NT2/D1 (cell line): ENCODE data around the gene CARS2.
A peak's percentile ranks its signal among the peaks of the same experiment; 100 is the strongest.

ENCODE experiments used
- DNase-seq: peaks from one replicate; pipeline ENCODE4 v3.0.0-alpha.2; 2011; ENCODE audit warnings: low read depth, low spot score
- H3K27me3 ChIP-seq: 2 replicates; pipeline ENCODE4 v1.6.0; 2011; ENCODE audit warnings: mild to moderate bottlenecking; ENCODE audit not compliant: insufficient read length, insufficient read depth
- H3K36me3 ChIP-seq: 2 replicates; pipeline ENCODE4 v1.6.1; 2011; ENCODE audit warnings: mild to moderate bottlenecking, low read length, mixed read lengths; ENCODE audit not compliant: insufficient read depth, insufficient read length
- H3K4me1 ChIP-seq: 2 replicates; pipeline ENCODE4 v1.5.1; 2011; ENCODE audit not compliant: insufficient read depth, insufficient read length
- H3K4me3 ChIP-seq: 2 replicates; pipeline ENCODE4 v1.5.1; 2011; ENCODE audit warnings: low read depth; ENCODE audit not compliant: insufficient read length
- H3K9ac ChIP-seq: 2 replicates; pipeline ENCODE4 v1.6.0; 2011; ENCODE audit warnings: low read depth; ENCODE audit not compliant: insufficient read length
- H3K9me3 ChIP-seq: 2 replicates; pipeline ENCODE4 v1.5.1; 2011; ENCODE audit warnings: mild to moderate bottlenecking, low read length; ENCODE audit not compliant: insufficient read depth
- SUZ12 ChIP-seq: IDR thresholded peaks from 2 replicates; pipeline ENCODE4 v1.6.1; 2011; ENCODE audit not compliant: insufficient read length, insufficient read depth; ENCODE audit errors: extremely low read depth
- YY1 ChIP-seq: IDR thresholded peaks from 2 replicates; pipeline ENCODE4 v1.6.1; 2011; ENCODE audit not compliant: insufficient read length, insufficient read depth
- ZNF274 ChIP-seq: IDR thresholded peaks from 2 replicates; pipeline ENCODE4 v1.6.1; 2011; ENCODE audit warnings: mild to moderate bottlenecking, low read depth, low read length

CARS2 gene

DNA sequence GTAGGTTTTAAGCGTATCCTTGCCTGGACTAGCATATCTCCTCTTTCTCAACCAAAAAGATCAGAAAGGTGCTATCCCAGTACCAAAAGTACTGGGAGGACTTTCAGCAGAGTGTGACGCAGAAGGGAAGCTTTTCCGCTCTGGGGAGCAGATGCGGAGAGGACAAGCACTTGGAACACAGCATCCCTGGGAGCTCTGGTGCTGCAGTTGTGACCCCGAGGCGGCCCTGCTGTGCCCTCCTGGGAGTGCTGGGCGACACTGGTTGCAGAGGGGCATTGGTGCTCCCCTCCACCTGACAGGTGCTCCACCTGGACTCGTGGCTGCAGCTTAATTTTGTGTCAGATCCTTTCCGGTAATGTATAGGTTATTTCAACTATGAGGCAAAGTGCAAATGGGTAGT lies 87.1 kb downstream of the CARS2 start:
- no peak overlapping the region for H3K4me3 ChIP-seq
- TF ChIP-seq ZNF274 (no peak), SUZ12 (no peak), YY1 (no peak)
- H3K4me1 ChIP-seq, result no peaks in the 10 kb centered on the region

DNA sequence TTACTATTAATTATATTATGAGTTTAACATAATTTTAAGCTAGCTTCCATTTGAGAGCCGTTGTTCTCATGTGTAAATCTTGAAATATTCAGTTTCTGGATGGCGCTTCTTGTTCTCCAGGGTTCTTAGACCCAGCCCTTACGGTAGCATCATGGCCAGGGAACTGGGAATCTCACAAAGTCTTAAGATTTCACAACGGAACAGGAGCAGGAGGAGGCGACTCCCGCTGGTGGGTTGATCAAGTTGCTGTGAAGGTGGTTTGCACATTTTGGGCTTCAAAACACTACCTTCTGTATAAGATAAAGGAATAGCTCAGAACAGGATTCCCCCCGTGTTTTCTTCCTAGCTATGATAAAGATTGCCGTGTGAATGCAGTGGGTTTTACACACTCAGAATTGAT lies 87.7 kb downstream of the CARS2 start:
- Histone ChIP-seq H3K4me1 (no peaks in the 10 kb centered on the region), H3K4me3 (no peak overlapping the region), H3K27me3 (no peaks in the 10 kb centered on the region), H3K9ac (no peak overlapping the region), H3K36me3 (peaks cover 23% of the 10 kb centered on the region), H3K9me3 (peaks cover 6% of the 10 kb centered on the region; the same call in 1 of the 2 replicates)
- DNase-seq, result no peak
- TF ChIP-seq YY1 (no peak), ZNF274 (no peak), SUZ12 (no peak)

More for the DNA sequence above, 87.1 kb downstream of the CARS2 start:
- H3K9ac ChIP-seq, result no peak overlapping the region
- peaks cover 27% of the 10 kb centered on the region for H3K36me3 ChIP-seq
- no peaks in the 10 kb centered on the region for H3K27me3 ChIP-seq
- DNase-seq, result no peak
- H3K9me3 ChIP-seq, result peaks cover 6% of the 10 kb centered on the region; the same call in 1 of the 2 replicates

DNA sequence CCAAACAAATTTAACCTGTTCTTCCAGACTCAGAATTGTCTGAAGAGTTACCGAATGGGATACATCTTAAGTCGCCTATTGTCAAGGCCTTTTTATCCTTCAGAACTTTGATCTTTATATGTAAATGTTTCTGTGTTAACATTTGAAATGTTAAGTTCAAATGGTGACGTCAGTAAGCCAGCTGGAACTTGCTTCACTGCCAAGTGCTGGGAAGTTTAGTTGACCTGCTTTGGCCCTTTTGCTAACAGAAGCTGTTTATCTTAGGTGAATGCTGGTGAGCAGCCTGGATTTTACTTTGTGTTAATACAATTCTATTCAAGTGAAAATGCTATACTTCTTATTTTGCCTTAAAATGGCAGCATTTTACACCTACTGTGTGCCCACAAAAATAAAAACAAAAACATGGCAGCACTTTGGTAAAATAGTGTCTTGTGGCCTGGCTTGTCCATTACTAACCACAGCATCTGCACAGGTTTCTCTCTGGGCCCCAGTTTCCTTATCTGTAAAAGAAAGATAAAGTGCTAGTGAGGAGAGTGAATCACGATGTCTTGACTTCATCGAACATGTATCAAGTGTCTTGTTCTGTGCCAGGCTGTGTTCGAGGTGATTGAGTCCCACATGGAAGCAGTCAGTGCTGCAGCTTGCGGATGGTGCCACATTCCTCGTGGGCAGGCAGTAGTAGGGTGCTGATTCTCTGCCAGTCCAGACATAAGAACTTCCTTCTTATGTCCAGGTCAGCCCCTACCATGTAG lies 88.4 kb downstream of the CARS2 start:
- peak overlapping the region; percentile 2 for H3K9ac ChIP-seq
- H3K4me3 ChIP-seq, result no peak overlapping the region
- peak; percentile 32 for DNase-seq
- no peaks in the 10 kb centered on the region for H3K4me1 ChIP-seq
- peaks cover 6% of the 10 kb centered on the region; the same call in 1 of the 2 replicates for H3K9me3 ChIP-seq
- peaks cover 16% of the 10 kb centered on the region for H3K36me3 ChIP-seq
- H3K27me3 ChIP-seq, result no peaks in the 10 kb centered on the region
- TF ChIP-seq SUZ12 (no peak), YY1 (no peak), ZNF274 (no peak)

DNA sequence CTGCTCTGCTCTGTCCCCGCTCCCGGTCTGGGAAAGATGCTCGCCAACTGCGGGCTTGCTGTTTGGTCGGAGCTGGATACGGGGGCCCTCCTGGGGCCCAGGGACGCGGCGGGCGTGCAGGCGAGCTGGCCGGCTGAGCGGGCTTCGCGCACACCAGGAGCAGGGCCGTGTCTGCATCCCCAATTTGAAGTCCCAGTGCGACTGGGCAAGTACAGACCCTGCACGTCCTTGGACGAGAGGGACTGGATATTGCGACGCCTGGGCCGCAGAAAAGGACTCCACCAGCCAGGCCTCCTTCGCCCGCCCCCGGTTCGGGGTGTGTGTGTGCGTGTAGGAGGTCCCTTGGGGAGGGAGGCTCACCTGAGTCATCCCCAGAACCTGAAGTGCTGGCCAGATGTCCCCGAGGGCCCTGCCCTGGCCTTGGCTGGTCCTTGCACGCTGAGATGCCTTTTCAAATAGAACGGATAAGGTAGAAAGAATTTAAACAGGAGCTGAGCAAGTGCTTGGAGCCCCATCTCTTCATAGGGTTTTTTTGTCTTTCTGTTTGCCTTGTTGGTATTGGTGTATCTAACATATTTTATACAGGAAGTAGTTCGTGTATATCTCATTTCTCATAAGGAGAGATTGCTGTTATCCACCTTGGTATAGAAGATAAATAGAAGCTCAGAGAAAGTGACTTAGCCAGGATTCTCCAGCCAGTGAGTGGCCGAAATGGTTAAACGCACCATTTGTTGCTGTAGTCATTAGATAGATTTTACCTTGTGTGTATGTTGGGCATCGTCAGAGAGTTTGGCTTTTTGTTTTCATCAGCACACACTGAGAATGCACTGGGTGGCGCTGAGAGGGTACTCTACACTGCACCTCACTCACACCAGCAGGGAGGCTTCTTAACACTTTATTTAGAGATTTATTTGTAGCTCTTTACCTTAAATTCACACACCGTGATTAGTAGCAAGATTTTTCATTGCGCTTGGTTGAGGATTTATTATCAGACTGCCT lies 89.5 kb downstream of the CARS2 start:
- Histone ChIP-seq H3K4me1 (no peaks in the 10 kb centered on the region), H3K36me3 (peaks cover 11% of the 10 kb centered on the region), H3K9me3 (peaks cover 6% of the 10 kb centered on the region; the same call in 1 of the 2 replicates), H3K9ac (peak overlapping the region; percentile 89), H3K27me3 (no peaks in the 10 kb centered on the region), H3K4me3 (peak overlapping the region; percentile 75)
- TF ChIP-seq YY1 (no peak), ZNF274 (no peak), SUZ12 (no peak)
- no peak for DNase-seq

DNA sequence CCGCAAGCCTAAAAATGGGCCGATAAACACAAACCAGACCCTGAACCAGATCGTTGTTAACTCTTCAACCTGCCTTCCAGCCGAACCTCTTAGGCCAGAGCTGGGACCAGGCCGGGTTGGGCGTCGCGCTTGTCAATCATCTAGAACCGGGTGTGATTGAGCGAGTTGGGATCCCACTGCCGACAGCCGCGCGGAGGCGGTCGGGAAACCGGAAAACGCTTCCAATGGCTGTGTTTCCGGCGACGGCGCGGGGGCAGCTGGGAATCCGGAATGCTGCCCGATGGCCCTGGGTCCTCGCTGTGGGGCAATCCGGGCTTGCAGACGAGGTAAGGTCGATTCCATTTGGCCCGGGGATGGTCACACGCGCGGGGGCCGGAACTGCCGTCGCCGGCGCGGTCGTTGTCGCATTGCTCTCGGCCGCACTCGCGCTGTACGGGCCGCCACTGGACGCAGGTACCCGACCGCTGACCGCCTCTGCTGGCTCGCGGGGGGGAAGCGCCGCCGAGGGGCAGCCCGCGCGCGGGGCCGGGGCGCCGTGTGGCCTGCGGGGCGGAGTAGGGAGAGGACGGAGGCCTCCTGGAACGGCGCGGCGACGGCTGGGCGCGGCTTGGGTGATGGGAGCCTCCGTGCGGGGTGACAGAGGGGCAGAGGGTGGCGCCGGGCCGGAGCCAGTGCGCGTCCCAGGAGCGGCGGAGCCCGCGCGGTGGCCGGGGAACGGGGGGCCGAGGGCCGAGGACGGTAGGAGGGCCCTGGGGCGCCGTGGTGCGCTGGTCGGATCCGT lies 90.4 kb downstream of the CARS2 start, which contains the start of gene NAXD:
Gene NAXD, plus strand, starts transcription at position 224 of the 781 bp plus-strand sequence. Its CDS starts 57 bp downstream, at position 281.
- Histone ChIP-seq H3K9ac (peak within 1 kb of the TSS; percentile 89), H3K36me3 (peaks cover 11% of the 10 kb centered on the region), H3K4me1 (no peaks in the 10 kb centered on the region), H3K4me3 (peak within 1 kb of the TSS; percentile 75), H3K9me3 (peaks cover 6% of the 10 kb centered on the region; the same call in 1 of the 2 replicates), H3K27me3 (no peaks in the 10 kb centered on the region)
- no peak for TF ChIP-seq YY1
- no peak for TF ChIP-seq SUZ12
- TF ChIP-seq ZNF274, result no peak
- peak; percentile 91 for DNase-seq

- TF ChIP-seq YY1 (no peak), SUZ12 (no peak)
- peaks cover 1% of the 10 kb centered on the region for H3K4me1 ChIP-seq
- H3K9me3 ChIP-seq, result peaks cover 6% of the 10 kb centered on the region; the same call in 1 of the 2 replicates
- H3K36me3 ChIP-seq, result peaks cover 11% of the 10 kb centered on the region
- H3K9ac ChIP-seq, result no peak overlapping the region
- no peaks in the 10 kb centered on the region for H3K27me3 ChIP-seq
- no peak for DNase-seq
- peak overlapping the region; percentile 75 for H3K4me3 ChIP-seq
Observed at GRCh38 chr13:110615005-110615321, 91.0 kb downstream of the CARS2 start.
